HUES6 (cell line): ENCODE data around the gene THSD7B.

Source experiments
- H3K27ac ChIP-seq: 2 replicates; pipeline ENCODE4 v1.7.0; 2013; ENCODE audit warnings: low read depth, mild to moderate bottlenecking, low read length, inconsistent platforms
- H3K27me3 ChIP-seq: 2 replicates; pipeline ENCODE4 v1.6.1; 2013; ENCODE audit warnings: low read length; ENCODE audit not compliant: control insufficient read depth, insufficient read depth
- H3K36me3 ChIP-seq: 2 replicates; pipeline ENCODE4 v1.6.1; 2013; ENCODE audit warnings: low read length; ENCODE audit not compliant: control insufficient read depth, insufficient read depth
- H3K4me1 ChIP-seq: 2 replicates; pipeline ENCODE4 v1.6.1; 2013; ENCODE audit warnings: low read length; ENCODE audit not compliant: control insufficient read depth, insufficient read depth
- H3K4me3 ChIP-seq: 2 replicates; pipeline ENCODE4 v1.5.1; 2013; ENCODE audit warnings: low read depth, low read length
- H3K9ac ChIP-seq: one replicate; pipeline ENCODE4 v1.6.1; 2013; ENCODE audit warnings: mild to moderate bottlenecking, low read length
- H3K9me3 ChIP-seq: 2 replicates; pipeline ENCODE4 v1.6.1; 2013; ENCODE audit warnings: low read depth, low read length; ENCODE audit not compliant: control insufficient read depth, insufficient read depth

THSD7B gene

GRCh38 chr2:137449454-137449853 lies 684.1 kb downstream of the THSD7B start:
- Histone ChIP-seq H3K9ac (no peak overlapping the region), H3K4me1 (no peaks in the 10 kb centered on the region), H3K27me3 (no peaks in the 10 kb centered on the region), H3K4me3 (no peak overlapping the region), H3K27ac (no peak overlapping the region), H3K36me3 (no peaks in the 10 kb centered on the region), H3K9me3 (peaks cover 3% of the 10 kb centered on the region; the same call in 1 of the 2 replicates)

- Histone ChIP-seq H3K4me3 (no peak overlapping the region), H3K27ac (no peak overlapping the region), H3K9me3 (no peaks in the 10 kb centered on the region), H3K27me3 (no peaks in the 10 kb centered on the region), H3K9ac (no peak overlapping the region), H3K36me3 (no peaks in the 10 kb centered on the region), H3K4me1 (no peaks in the 10 kb centered on the region)
Measured at GRCh38 chr2:137454886-137455285, 689.5 kb downstream of the THSD7B start.

- Histone ChIP-seq H3K36me3 (no peaks in the 10 kb centered on the region), H3K27me3 (no peaks in the 10 kb centered on the region), H3K27ac (no peak overlapping the region), H3K9me3 (no peaks in the 10 kb centered on the region), H3K4me1 (peaks cover 4% of the 10 kb centered on the region; the same call in 1 of the 2 replicates), H3K9ac (no peak overlapping the region), H3K4me3 (no peak overlapping the region)
Measured at GRCh38 chr2:137467246-137467862, 702.0 kb downstream of the THSD7B start.

GRCh38 chr2:137493261-137493660 lies 727.9 kb downstream of the THSD7B start:
- H3K27ac ChIP-seq = no peak overlapping the region
- no peaks in the 10 kb centered on the region for H3K27me3 ChIP-seq
- H3K9me3 ChIP-seq = no peaks in the 10 kb centered on the region
- no peak overlapping the region for H3K4me3 ChIP-seq
- no peaks in the 10 kb centered on the region for H3K4me1 ChIP-seq
- no peak overlapping the region for H3K9ac ChIP-seq
- no peaks in the 10 kb centered on the region for H3K36me3 ChIP-seq

GRCh38 chr2:137500599-137500998 lies 735.3 kb downstream of the THSD7B start:
- Histone ChIP-seq H3K9me3 (no peaks in the 10 kb centered on the region), H3K27ac (no peak overlapping the region)

GRCh38 chr2:137507237-137507636 lies 741.9 kb downstream of the THSD7B start:
- Histone ChIP-seq H3K27me3 (no peaks in the 10 kb centered on the region), H3K4me1 (peaks cover 5% of the 10 kb centered on the region; the same call in 1 of the 2 replicates), H3K9ac (no peak overlapping the region), H3K4me3 (no peak overlapping the region), H3K27ac (no peak overlapping the region), H3K9me3 (no peaks in the 10 kb centered on the region), H3K36me3 (no peaks in the 10 kb centered on the region)

More at GRCh38 chr2:137500599-137500998, 735.3 kb downstream of the THSD7B start:
- no peaks in the 10 kb centered on the region for H3K4me1 ChIP-seq
- H3K9ac ChIP-seq = no peak overlapping the region
- H3K36me3 ChIP-seq = no peaks in the 10 kb centered on the region
- no peak overlapping the region for H3K4me3 ChIP-seq
- no peaks in the 10 kb centered on the region for H3K27me3 ChIP-seq

GRCh38 chr2:137508739-137509384 lies 743.5 kb downstream of the THSD7B start:
- Histone ChIP-seq H3K4me3 (no peak overlapping the region), H3K9me3 (no peaks in the 10 kb centered on the region), H3K27me3 (no peaks in the 10 kb centered on the region), H3K4me1 (peaks cover 5% of the 10 kb centered on the region; the same call in 1 of the 2 replicates), H3K27ac (no peak overlapping the region), H3K9ac (no peak overlapping the region), H3K36me3 (no peaks in the 10 kb centered on the region)

GRCh38 chr2:137511526-137511925 lies 746.2 kb downstream of the THSD7B start:
- H3K9ac ChIP-seq = no peak overlapping the region
- 0 out of 2 replicates have a peak, but pooled peaks cover 5% of the 10 kb centered on the region for H3K9me3 ChIP-seq
- H3K27me3 ChIP-seq = no peaks in the 10 kb centered on the region
- H3K4me1 ChIP-seq = peaks cover 5% of the 10 kb centered on the region; the same call in 1 of the 2 replicates
- H3K4me3 ChIP-seq = no peak overlapping the region
- H3K27ac ChIP-seq = no peak overlapping the region
- H3K36me3 ChIP-seq = no peaks in the 10 kb centered on the region

- no peak overlapping the region for H3K27ac ChIP-seq
Measured at GRCh38 chr2:137521653-137522619, 756.6 kb downstream of the THSD7B start.

GRCh38 chr2:137522620-137523011 lies 757.3 kb downstream of the THSD7B start:
- no peak overlapping the region for H3K27ac ChIP-seq
- no peaks in the 10 kb centered on the region for H3K36me3 ChIP-seq
- H3K27me3 ChIP-seq = no peaks in the 10 kb centered on the region
- H3K4me3 ChIP-seq = no peak overlapping the region
- no peaks in the 10 kb centered on the region for H3K9me3 ChIP-seq
- no peak overlapping the region for H3K9ac ChIP-seq
- H3K4me1 ChIP-seq = peaks cover 9% of the 10 kb centered on the region

More at GRCh38 chr2:137521653-137522619, 756.6 kb downstream of the THSD7B start:
- Histone ChIP-seq H3K4me1 (peaks cover 9% of the 10 kb centered on the region), H3K27me3 (no peaks in the 10 kb centered on the region), H3K4me3 (no peak overlapping the region), H3K9me3 (no peaks in the 10 kb centered on the region), H3K36me3 (no peaks in the 10 kb centered on the region), H3K9ac (no peak overlapping the region)
